Left ventricle myocardium inferior (tissue), 1 donor: ENCODE results near the gene FLVCR1. TPM values are rescaled to one million over a fixed set of nuclear protein-coding genes. Genes with fewer than 3 reads are reported as not detected.

Experiments used
- DNase-seq: peaks from one replicate; pipeline ENCODE4 v3.0.0-alpha.2; 2020
- H3K27ac ChIP-seq: fragments of 200-600 bp; replicated peaks from 2 replicates; pipeline ENCODE4 v1.8.0; 2021
- H3K27me3 ChIP-seq: fragments of 200-600 bp; 2 replicates; pipeline ENCODE4 v1.8.0; 2021; ENCODE audit warnings: low read depth
- H3K36me3 ChIP-seq: fragments of 200-600 bp; 2 replicates; pipeline ENCODE4 v1.8.0; 2021
- H3K4me1 ChIP-seq: fragments of 200-600 bp; 2 replicates; pipeline ENCODE4 v1.8.0; 2021
- H3K4me3 ChIP-seq: fragments of 200-600 bp; 2 replicates; pipeline ENCODE4 v1.8.0; 2021; ENCODE audit warnings: mild to moderate bottlenecking, moderate library complexity
- H3K9me3 ChIP-seq: fragments of 200-600 bp; replicated peaks from 2 replicates; pipeline ENCODE4 v1.8.0; 2021
- CTCF ChIP-seq: fragments of 200-600 bp; IDR thresholded peaks from 2 replicates; pipeline ENCODE4 v1.8.0; 2021; ENCODE audit warnings: antibody characterized with exemption, mild to moderate bottlenecking, borderline replicate concordance
- intact Hi-C: fragments of 100-400 bp; cut with micrococcal nuclease; formaldehyde crosslinking; loops from one replicate; pipeline ENCODE4 v1.11.0; 2022
- total RNA-seq: library from RNA; stranded (reverse); fragmentation: NEBNext Ultra II Directional; extraction: Animal tissue kit (Norgen Biotek cat#: 25700); gene quantifications from one replicate; pipeline ENCODE4 v1.2.1, GENCODE V29; 2021
- donor health status: DM: no; HTN: yes; CAD: no; lungs with severe emphysema.

The FLVCR1 gene
- total RNA-seq, 1 donor from 2014 or later: 2.7 TPM

DNA sequence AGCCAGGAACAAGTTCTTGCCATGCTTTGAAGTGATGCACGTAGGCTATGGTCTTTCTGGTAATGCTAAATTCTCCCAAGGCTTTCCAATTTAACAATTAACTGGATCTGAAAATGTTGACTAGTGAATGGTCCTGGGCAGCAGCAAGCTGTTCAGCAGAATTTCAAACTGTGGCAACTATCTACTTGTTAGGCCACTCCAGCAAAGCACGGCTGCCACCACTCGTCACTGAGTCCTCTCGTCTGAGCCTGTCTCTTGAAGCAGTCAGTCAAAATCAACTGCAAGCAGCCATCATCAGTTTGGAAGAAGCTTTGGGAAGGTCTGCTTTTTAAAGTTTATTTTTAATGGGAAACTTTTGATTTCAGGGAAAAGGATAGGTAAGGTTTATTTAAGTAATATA is 6.1 kb downstream of the FLVCR1 start:
- Histone ChIP-seq H3K4me1 (peaks cover 19% of the 10 kb centered on the region), H3K4me3 (no peak overlapping the region), H3K27me3 (no peaks in the 10 kb centered on the region), H3K36me3 (peaks cover 26% of the 10 kb centered on the region), H3K27ac (no peak overlapping the region), H3K9me3 (no peaks in the 10 kb centered on the region)
- TF ChIP-seq CTCF: no peak
- no peak for DNase-seq
- intact Hi-C loops: no loop called here

DNA sequence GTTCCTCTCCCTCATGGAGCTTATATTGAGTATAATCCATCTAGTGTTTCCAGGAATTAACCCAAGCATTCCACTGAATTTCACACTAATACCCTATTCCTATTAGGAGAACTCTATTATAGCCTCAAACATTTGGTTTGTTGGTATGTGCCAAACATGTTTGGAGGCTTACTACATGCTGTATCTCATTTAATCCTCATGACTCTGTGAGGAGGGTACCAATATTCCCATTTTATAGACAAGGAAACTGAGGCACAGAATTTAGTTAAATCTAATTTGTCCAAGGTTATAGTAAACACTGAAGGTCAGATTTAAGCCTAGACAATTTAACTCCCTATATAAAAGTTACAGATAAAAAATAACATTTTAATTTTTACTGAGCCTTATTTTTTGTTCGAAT is 9.1 kb downstream of the FLVCR1 start:
- H3K36me3 ChIP-seq: peaks cover 38% of the 10 kb centered on the region
- no peaks in the 10 kb centered on the region for H3K9me3 ChIP-seq
- no peaks in the 10 kb centered on the region for H3K27me3 ChIP-seq
- H3K4me1 ChIP-seq: no peaks in the 10 kb centered on the region
- H3K27ac ChIP-seq: no peak overlapping the region
- intact Hi-C loops: no loop called here
- no peak for TF ChIP-seq CTCF
- DNase-seq: no peak
- no peak overlapping the region for H3K4me3 ChIP-seq

- no peak overlapping the region for H3K27ac ChIP-seq
- TF ChIP-seq CTCF: no peak
- H3K4me1 ChIP-seq: no peaks in the 10 kb centered on the region
- H3K4me3 ChIP-seq: no peak overlapping the region
- no peak for DNase-seq
- H3K27me3 ChIP-seq: no peaks in the 10 kb centered on the region
- intact Hi-C loops: no loop called here
- H3K36me3 ChIP-seq: peaks cover 65% of the 10 kb centered on the region
- H3K9me3 ChIP-seq: no peaks in the 10 kb centered on the region
Measured at GRCh38 chr1:212871976-212872375, 13.9 kb downstream of the FLVCR1 start.

- H3K36me3 ChIP-seq: peaks cover 68% of the 10 kb centered on the region
- H3K4me3 ChIP-seq: no peak overlapping the region
- intact Hi-C loops: no loop called here
- no peaks in the 10 kb centered on the region for H3K4me1 ChIP-seq
- H3K27me3 ChIP-seq: no peaks in the 10 kb centered on the region
- TF ChIP-seq CTCF: no peak
- no peak for DNase-seq
- H3K27ac ChIP-seq: no peak overlapping the region
- H3K9me3 ChIP-seq: no peaks in the 10 kb centered on the region
Measured at GRCh38 chr1:212873518-212873917, 15.4 kb downstream of the FLVCR1 start.

GRCh38 chr1:212878418-212878817 is 20.3 kb downstream of the FLVCR1 start:
- intact Hi-C loops: no loop called here
- H3K4me1 ChIP-seq: no peaks in the 10 kb centered on the region
- H3K9me3 ChIP-seq: no peaks in the 10 kb centered on the region
- TF ChIP-seq CTCF: no peak
- H3K27me3 ChIP-seq: no peaks in the 10 kb centered on the region
- no peak for DNase-seq
- H3K4me3 ChIP-seq: no peak overlapping the region
- H3K27ac ChIP-seq: no peak overlapping the region
- H3K36me3 ChIP-seq: peaks cover 54% of the 10 kb centered on the region
